Measurements from ENCODE around the gene HIF3A. TPM values are rescaled to one million over a fixed set of nuclear protein-coding genes. Genes with fewer than 3 reads are reported as not detected.
"Not testable (repeated sequence)": the region's sequence is repeated elsewhere in the genome, so short reads cannot be mapped to it uniquely, and the experiment has no call there.

HIF3A gene
- total RNA-seq, 1 donor from 2014 or later, result not detected

DNA sequence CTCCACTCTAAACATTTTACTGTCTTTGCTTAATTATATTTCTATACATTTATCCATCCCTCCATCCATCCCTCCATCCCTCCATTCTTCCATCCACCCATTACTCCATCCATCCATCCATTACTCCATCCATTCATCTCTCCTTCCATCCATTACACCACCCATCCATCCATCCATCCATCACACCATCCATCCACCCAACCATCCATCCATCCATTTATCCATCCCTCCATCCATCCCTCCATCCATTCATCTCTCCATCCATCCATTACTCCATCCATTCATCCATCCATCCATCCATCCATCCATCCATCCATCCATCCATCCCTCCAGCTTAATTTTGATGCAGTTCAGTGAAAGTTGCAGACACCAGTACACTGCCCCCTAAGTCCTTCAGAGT is 5.0 kb upstream of the HIF3A start:
- no peak for DNase-seq (ENCODE audit: low read depth)

- no peak for DNase-seq (ENCODE audit: low read depth)
Observed at GRCh38 chr19:46294494-46294893, 2.3 kb upstream of the HIF3A start.

GRCh38 chr19:46295401-46296201 is 1.2 kb upstream of the HIF3A start:
- no peak for DNase-seq (ENCODE audit: low read depth)

DNA sequence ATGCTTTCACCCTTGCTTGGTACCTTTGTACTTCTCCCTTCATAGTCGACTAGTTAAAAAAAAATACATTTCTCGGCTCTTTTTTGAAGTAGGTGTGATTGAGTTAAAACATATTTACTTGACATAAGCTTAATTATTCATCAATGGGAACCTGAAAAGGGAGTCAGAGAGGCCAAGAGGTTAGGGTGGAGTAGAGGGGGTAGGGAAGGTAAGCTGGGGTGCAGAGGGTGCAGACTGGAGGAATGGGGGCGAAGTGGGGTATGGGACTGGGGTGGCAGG is 701 bp upstream of the HIF3A start:
- no peak for DNase-seq (ENCODE audit: low read depth)

DNA sequence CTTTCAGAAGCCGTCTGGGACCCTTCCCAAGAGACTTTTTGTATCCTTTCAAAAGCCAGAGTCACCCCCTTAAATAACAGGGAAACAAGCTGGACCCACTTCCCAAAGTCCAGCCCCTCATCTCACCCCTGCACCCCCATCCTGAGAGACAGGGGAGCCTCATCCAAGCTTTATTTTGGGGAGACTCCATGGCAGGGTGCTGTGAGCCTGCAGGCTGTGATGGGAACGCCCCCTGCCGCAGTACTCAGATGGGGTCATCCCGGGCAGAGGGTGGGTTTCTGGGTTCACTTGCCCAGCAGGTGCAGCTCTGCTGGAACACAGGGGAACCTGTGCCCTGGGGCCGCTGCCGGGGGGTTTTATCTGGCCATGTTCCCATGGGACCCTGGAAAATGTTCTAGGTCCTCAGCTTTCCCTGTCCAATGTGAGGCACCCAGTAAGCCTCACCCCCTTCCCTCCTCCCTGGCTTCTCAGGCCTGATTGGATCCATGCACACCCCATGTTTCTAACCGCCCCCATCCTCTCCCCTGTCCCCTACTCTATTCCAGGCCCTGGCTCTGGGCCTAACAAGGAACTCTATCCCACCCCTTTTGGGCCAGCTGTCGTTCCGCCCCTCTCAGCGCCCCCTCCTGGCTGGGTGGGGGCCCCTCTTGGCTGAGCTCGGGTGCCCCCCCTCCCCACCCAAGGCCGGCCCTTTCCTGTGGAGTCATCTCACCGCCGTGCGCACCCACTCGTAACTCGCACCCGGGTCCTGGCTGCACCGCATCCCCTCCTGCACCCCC is 1.0 kb downstream of the HIF3A start:
- DNase-seq (ENCODE audit: low read depth), result no peak

DNA sequence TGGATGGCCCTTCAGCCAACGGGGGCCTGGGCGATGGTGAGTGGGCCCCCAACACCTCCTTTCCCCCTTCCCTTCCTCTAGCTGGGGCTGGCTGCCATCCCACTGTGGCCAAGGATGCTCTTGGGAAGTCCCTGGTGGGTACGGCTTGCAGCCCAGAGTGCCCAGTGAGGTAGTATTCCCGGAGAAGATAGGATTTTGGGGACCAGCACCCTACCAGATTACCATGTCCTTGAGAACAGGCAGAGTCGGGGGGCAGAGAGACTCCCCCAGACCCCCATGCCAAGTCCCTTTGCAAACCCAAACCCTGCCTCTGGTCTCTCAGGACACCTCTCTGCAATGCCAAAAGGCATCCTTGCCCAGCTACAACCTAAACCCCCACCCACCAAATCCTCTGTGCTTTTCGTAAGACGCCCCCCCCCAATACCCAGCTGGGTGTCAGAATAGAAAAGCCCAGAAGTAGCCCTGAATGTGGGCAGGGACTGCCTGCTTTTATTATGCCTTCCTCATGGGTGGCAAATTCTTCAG is 1.7 kb downstream of the HIF3A start:
- no peak for DNase-seq (ENCODE audit: low read depth)

GRCh38 chr19:46299004-46299509 is 2.2 kb downstream of the HIF3A start:
- peak; percentile 89 for DNase-seq (ENCODE audit: low read depth)

DNA sequence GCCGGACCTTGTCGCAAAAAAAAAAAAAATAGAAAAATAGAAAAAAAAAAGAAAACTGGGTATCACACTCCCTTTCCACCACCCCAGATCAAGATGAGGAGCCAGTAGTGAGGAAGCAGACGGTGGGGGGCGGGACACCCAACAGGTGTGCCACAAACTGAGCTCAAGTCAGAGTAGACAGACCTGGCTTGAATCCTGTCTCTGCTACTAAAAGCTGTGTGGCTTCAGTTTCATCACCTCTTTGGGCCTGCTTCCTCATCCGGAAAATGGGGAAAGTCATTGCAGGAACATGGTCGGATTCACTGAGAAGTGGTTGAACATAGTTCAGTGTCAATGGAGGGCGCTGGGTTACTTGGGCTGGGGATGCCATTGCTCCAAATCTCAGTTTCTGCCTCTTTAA is 2.9 kb downstream of the HIF3A start:
- no peak for DNase-seq (ENCODE audit: low read depth)

DNA sequence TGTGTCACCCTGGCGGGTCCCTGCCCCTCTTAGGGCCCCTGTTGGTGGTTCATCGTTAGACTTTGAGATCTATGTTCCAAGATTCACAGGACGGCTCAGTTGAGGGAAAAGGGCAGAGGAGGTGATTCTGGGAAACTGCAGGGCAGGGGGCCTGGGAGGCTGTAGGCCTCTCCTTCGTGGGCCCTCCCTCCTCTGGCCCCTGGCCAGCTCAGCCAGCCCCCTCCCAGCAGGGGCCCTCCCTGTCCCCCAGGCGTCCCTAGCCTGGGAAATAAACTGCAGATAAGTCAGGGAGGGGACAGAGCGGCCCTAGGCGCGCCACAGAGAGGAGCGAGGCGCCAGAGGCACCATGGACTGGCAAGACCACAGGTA is 6.5 kb downstream of the HIF3A start:
- no peak for DNase-seq (ENCODE audit: low read depth)

DNA sequence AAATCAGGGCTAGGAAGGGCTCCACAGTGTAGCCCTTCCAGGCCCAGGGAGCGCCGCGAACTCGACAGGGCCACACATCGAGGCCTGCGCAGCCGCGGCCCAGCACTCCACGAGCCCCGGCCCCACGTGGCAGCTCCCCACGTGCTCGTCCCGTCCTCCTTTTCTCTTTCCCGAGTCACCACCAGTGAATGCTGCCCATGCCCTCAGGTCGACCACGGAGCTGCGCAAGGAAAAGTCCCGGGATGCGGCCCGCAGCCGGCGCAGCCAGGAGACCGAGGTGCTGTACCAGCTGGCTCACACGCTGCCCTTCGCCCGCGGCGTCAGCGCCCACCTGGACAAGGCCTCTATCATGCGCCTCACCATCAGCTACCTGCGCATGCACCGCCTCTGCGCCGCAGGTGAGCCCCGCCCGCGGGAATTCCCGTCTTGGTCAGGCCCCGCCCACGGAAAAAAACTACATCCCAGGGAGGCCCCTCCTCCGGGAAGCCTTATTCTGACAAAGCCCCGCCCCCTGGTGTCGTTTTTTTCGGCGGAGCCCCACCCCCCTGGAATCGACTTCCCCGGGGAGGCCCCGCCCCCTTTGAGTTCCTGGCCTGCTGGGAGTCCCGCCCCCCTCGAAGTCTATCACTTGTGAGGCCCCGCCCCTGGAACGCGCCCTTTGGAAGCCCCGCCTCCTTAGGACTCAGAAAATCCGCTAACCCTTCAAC is 7.0 kb downstream of the HIF3A start:
- DNase-seq (ENCODE audit: low read depth), result no peak

DNA sequence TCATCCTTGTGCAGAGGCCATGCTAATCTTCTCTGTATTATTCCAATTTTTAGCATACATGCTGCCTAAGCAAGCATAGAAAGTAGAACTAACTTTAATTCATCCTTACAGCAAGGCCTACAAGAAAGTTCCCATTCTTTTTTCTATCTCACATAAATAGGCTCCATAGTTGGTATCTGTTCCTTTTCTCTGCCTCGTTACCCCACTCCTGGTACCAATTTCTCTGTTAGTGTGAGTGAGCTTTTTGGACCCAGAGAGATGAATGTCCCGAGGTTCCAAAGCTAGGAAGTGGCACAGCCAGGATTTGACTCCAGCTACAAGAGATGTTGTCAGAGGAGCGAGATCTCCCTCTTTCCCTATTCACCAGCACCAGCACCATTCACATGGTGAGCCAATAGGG is 9.7 kb downstream of the HIF3A start:
- DNase-seq (ENCODE audit: low read depth), result no peak

DNA sequence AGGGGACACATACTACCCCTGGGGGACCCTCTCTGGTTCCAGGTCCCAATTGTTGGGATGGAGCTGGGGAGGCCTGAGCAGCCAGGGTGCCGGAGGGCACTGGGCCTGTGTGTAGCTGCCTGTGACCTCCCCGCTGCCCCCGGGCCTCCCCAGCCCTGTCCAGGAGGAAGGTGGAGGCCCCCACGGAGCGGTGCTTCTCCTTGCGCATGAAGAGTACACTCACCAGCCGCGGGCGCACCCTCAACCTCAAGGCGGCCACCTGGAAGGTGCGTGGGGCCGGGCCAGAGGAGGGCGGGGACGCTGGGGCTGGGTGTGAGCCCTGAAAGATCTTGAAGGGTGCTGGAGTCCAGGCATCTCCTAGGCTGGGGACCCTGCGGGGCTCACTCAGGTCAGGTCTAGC is 11.7 kb downstream of the HIF3A start:
- no peak for DNase-seq (ENCODE audit: low read depth)

- no peak for DNase-seq (ENCODE audit: low read depth)
Observed at GRCh38 chr19:46309056-46309455, 12.2 kb downstream of the HIF3A start.

- DNase-seq (ENCODE audit: low read depth), result no peak
Observed at GRCh38 chr19:46311444-46311843, 14.6 kb downstream of the HIF3A start.

DNA sequence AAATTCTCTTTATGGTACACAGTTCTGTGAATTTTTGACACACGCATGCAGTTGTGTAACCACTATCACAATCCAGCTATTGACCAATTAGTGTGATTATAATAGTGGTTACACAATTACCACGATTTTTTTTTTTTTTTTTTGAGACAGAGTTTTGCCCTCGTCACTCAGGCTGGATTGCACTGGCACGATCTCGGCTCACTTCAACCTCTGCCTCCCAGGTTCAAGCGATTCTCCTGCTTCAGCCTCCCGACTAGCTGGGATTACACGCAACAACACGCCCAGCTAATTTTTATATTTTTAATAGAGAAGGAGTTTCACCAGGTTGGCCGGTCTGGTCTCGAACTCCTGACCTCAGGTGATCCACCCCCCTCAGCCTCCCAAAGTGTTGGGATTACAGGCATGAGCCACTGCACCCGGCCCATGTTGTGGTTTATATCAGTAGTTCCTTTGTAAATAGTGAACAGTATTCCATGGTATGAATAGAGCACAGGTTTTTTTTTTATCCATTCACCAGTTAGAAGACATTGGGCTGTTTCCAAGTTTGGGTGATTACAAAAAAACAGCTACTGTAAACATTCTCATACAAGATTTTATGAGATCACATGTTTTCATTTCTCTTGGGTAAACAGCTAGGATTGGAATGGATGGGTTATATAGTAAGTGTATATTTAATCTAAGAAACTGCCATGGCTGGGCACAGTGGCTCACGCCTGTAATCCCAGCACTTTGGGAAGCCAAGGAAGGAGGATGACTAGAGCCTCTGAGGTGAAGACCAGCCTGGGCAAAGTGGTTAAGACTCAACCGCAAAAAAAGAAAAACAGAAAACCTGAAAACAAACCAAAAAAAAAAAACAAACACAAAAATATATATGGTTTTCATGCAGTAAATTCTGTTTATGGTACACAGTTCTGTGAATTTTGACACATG is 17.0 kb downstream of the HIF3A start:
- not testable (repeated sequence) for DNase-seq (ENCODE audit: low read depth)

DNA sequence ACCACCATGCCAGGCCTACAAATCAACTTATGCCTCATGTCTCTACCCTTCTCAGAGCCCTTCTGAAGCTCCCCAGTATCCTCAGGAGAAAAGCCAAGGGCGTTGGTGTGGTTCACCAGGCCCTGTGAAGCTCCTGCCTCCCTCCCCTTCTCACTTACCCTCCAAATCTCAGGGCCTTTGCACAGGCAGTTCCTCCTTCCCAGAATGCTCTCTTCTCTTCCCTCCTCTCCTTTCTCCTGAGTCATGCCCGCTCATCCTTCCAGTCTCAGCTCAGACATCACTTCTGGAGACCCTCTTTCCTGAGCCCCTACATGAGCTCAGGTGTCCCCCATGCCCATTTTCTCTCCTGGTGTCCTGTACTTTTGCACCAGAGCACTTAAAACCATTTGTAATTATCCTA is 20.5 kb downstream of the HIF3A start:
- no peak for DNase-seq (ENCODE audit: low read depth)

DNA sequence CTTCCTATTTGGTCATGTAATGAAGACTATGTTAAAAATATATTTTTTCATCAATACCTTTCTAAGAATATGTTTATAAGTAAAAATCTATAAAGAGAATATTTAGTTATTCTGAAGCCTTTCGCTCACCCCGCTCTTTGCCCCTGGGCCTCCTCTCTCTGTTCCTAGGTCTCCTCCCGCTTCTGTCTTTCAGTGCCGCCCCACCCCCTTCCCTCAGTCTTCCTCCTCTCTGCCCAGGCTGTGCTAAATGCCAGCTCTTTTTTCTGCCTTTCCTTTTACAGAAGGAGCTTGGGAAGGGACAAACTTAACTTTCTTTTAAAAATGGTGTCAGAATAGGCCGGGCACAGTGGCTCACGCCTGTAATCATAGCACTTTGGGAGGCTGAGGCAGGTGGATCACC is 22.8 kb downstream of the HIF3A start:
- DNase-seq (ENCODE audit: low read depth), result no peak

GRCh38 chr19:46320559-46320958 is 23.7 kb downstream of the HIF3A start:
- no peak for DNase-seq (ENCODE audit: low read depth)

GRCh38 chr19:46321653-46322052 is 24.8 kb downstream of the HIF3A start:
- no peak for DNase-seq (ENCODE audit: low read depth)

DNA sequence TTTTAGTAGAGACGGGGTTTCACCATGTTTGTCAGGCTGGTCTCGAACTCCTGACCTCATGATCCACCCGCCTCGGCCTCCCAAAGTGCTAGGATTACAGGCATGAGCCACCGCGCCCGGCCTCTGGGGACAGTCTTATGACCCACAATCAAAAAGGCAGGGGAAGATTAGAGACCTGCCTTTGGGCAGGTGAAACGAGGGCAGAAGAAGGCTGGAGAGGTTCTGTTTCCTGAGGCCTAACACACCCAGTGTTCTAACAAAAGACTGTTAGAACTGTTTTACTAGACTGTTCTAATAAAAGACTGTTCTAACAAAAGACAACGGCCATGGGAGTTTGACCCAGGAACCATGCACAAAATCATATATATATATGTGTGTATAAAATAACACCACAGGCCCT is 26.4 kb downstream of the HIF3A start:
- DNase-seq (ENCODE audit: low read depth), result not testable (repeated sequence)

DNA sequence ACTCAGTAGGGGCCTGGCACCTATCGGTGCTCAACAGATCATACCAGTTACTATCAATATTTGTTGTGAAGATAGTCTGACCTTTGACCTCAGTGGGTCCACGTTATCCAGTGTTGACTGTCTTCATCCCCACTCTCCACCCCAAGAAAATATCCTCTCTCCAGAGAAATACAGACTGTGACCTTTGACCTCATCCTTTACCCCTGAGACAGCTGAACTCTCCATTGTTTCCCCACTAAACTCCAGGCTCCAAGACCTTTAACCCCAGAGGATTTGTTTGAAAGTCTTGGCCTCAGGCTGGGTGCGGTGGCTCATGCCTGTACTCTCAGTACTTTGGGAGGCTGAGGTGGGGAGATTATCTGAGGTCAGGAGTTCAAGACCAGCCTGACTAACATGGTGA is 27.4 kb downstream of the HIF3A start:
- DNase-seq (ENCODE audit: low read depth), result no peak
